ENCODE measurements around the gene ZFYVE19.

Gene ZFYVE19

GRCh38 chr15:40807028-40807887 is at the start of gene ZFYVE19, which contains the start of gene DNAJC17:
Gene ZFYVE19 (plus strand): TSS chr15:40807089. CDS start chr15:40807590, 501 bp downstream.
Gene DNAJC17 (minus strand): TSS chr15:40807473. CDS start chr15:40807446, 27 bp downstream.
- peak; percentile 85 to 93 for DNase-seq (ENCODE audit: low read depth in 1 of 2, low spot score in 1 of 2)

- no peak for DNase-seq (ENCODE audit: low read depth in 1 of 2, low spot score in 1 of 2)
Measured at GRCh38 chr15:40759961-40760360, 46.9 kb upstream of the ZFYVE19 start.

GRCh38 chr15:40762919-40763800 is 43.7 kb upstream of the ZFYVE19 start:
- DNase-seq (ENCODE audit: low read depth in 1 of 2, low spot score in 1 of 2): no peak

- DNase-seq (ENCODE audit: low read depth in 1 of 2, low spot score in 1 of 2): peak; percentile 38 to 56
Measured at GRCh38 chr15:40763801-40764628, 42.9 kb upstream of the ZFYVE19 start, which contains the start of gene GCHFR. Gene GCHFR (plus strand): TSS chr15:40764068. CDS start chr15:40764181, 113 bp downstream.

GRCh38 chr15:40764629-40765103 is 42.2 kb upstream of the ZFYVE19 start:
- DNase-seq (ENCODE audit: low read depth in 1 of 2, low spot score in 1 of 2): no peak

GRCh38 chr15:40766194-40766815 is 40.6 kb upstream of the ZFYVE19 start:
- DNase-seq (ENCODE audit: low read depth in 1 of 2, low spot score in 1 of 2): no peak

- no peak for DNase-seq (ENCODE audit: low read depth in 1 of 2, low spot score in 1 of 2)
Measured at GRCh38 chr15:40766906-40767837, 39.7 kb upstream of the ZFYVE19 start.

GRCh38 chr15:40767838-40768500 is 38.9 kb upstream of the ZFYVE19 start:
- no peak for DNase-seq (ENCODE audit: low read depth in 1 of 2, low spot score in 1 of 2)

GRCh38 chr15:40768521-40769273 is 38.2 kb upstream of the ZFYVE19 start:
- DNase-seq (ENCODE audit: low read depth in 1 of 2, low spot score in 1 of 2): no peak

- peak in 1 of 2 donors; percentile 63 for DNase-seq (ENCODE audit: low read depth in 1 of 2, low spot score in 1 of 2)
Measured at GRCh38 chr15:40769274-40770146, 37.4 kb upstream of the ZFYVE19 start, which contains the start of gene C15orf62. Gene C15orf62 (plus strand): TSS chr15:40769980. CDS start chr15:40770496, 516 bp downstream.

GRCh38 chr15:40770147-40770721 is 36.7 kb upstream of the ZFYVE19 start:
- no peak for DNase-seq (ENCODE audit: low read depth in 1 of 2, low spot score in 1 of 2)

GRCh38 chr15:40771242-40771641 is 35.6 kb upstream of the ZFYVE19 start:
- DNase-seq (ENCODE audit: low read depth in 1 of 2, low spot score in 1 of 2): no peak

- no peak for DNase-seq (ENCODE audit: low read depth in 1 of 2, low spot score in 1 of 2)
Measured at GRCh38 chr15:40772014-40772413, 34.9 kb upstream of the ZFYVE19 start.

- no peak for DNase-seq (ENCODE audit: low read depth in 1 of 2, low spot score in 1 of 2)
Measured at GRCh38 chr15:40773496-40773895, 33.4 kb upstream of the ZFYVE19 start.

GRCh38 chr15:40773902-40774301 is 33.0 kb upstream of the ZFYVE19 start:
- DNase-seq (ENCODE audit: low read depth in 1 of 2, low spot score in 1 of 2): no peak

- DNase-seq (ENCODE audit: low read depth in 1 of 2, low spot score in 1 of 2): no peak
Measured at GRCh38 chr15:40775007-40775406, 31.9 kb upstream of the ZFYVE19 start.

All from stimulated activated CD4-positive, alpha-beta T cell treated with anti-CD3 and anti-CD28 coated beads, Interleukin-15, amount 100 ng/mL, for 1 hour (primary cell).